GM21825 (cell line): ENCODE results near the gene BCAP31.

Source experiments
- ATAC-seq: cut with Tn5 transposase; IDR thresholded peaks from one replicate; pipeline ENCODE4 v1.9.1; 2021; ENCODE audit warnings: mild to moderate bottlenecking, moderate library complexity; ENCODE audit not compliant: unreplicated experiment

The BCAP31 gene

GRCh38 chrX:153657161-153657560, 67.0 kb downstream of the BCAP31 start:
- ATAC-seq, result no peak

DNA sequence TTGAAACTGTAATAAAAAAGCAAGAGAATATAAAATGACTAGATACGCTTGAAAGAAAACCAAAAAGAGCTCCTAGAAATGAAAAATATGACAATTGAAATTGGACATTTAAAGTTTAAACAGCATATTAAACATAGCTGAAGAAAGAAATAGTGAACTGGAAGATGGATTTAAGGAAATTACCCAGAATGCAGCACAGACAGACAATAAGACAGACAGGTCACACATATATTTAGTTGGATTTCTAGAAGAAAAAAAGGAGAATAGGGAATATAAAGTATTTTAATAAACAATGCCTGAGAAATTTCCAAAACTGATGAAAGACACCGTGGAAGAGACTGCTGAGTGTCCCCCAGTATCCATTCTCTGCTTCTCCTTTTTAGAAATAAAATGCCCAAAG, 70.6 kb downstream of the BCAP31 start:
- no peak for ATAC-seq

DNA sequence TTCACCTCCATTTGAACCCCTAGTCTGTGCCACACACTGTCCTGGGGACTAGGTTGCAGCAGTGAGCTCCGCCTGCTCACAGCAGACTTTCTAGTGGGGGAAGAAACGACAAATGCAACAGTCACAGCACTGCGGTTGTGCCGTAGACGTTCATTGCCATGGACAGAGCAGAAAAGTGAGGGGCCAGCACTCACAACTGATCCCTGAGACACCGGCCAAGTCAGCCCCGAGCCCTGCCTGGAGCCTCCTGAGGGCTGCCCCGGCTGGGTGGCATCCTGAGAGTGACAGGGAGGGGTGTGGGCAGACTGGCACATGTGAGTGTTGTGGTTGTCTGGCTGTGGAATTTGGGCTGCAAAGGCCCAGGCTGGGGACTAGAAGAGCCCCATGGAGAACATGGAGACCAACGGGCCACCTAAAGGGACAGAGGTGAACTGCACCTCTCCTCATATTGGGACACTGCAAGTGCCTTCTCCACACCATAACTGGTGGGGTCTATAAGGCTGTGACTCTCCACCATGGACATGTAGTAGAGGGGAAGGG, 72.6 kb downstream of the BCAP31 start:
- no peak for ATAC-seq

- ATAC-seq, result no peak
Observed at GRCh38 chrX:153650959-153651358, 73.2 kb downstream of the BCAP31 start.
